Tibial nerve (tissue), 4 donors: Measurements from ENCODE around the gene PRICKLE2. TPM values are rescaled to one million over a fixed set of nuclear protein-coding genes. Genes with fewer than 3 reads are reported as not detected.

Source experiments
- DNase-seq, 2 donors: peaks; one replicate each; pipeline ENCODE4 v3.0.0-alpha.2; 2019; ENCODE audit warnings: low spot score in 2 of 2
- H3K27ac ChIP-seq, 4 donors: fragments of 200-600 bp; sonication (generic) in 3 of 4; one replicate each; pipeline ENCODE4 v1.5.1; 2017 to 2019; ENCODE audit warnings: mild to moderate bottlenecking in 1 of 4
- H3K27me3 ChIP-seq, 2 donors: fragments of 200-600 bp; sonication (generic) in 1 of 2; one replicate each; pipeline versions ENCODE4 v1.5.1 to v1.6.0; 2017 to 2019
- H3K36me3 ChIP-seq, 3 donors: fragments of 200-600 bp; sonication (generic); one replicate each; pipeline ENCODE4 v1.5.1; 2018 to 2019
- H3K4me1 ChIP-seq, 4 donors: fragments of 200-600 bp; sonication (generic) in 3 of 4; one replicate each; pipeline ENCODE4 v1.5.1; 2017 to 2019
- H3K4me3 ChIP-seq, 4 donors: fragments of 200-600 bp; sonication (generic) in 3 of 4; one replicate each; pipeline ENCODE4 v1.5.1; 2017 to 2019; ENCODE audit warnings: mild to moderate bottlenecking in 1 of 4, moderate library complexity in 1 of 4
- H3K9me3 ChIP-seq, 4 donors: fragments of 200-600 bp; sonication (generic) in 3 of 4; one replicate each; pipeline ENCODE4 v1.5.1; 2017 to 2019
- EP300 ChIP-seq, 2 donors: sonication (generic); formaldehyde crosslinking; IDR thresholded peaks; one replicate each; pipeline ENCODE4 v1.6.1; 2017; ENCODE audit warnings: antibody characterized with exemption in 2 of 2, mild to moderate bottlenecking in 1 of 2
- POLR2A ChIP-seq, 2 donors: fragments of 450-650 bp; IDR thresholded peaks; one replicate each; pipeline ENCODE4 v1.6.1; 2017; ENCODE audit warnings: antibody characterized with exemption in 2 of 2, mild to moderate bottlenecking in 2 of 2, moderate library complexity in 2 of 2
- WGBS, 2 donors: methylation state at CpG; one replicate each; pipeline ENCODE4 v1.1.5; 2018; 5-methylcytosine and 5-hydroxymethylcytosine counted together
- total RNA-seq, 4 donors: library from RNA; depleted of rRNA; stranded (reverse); fragments of >200 nt; gene quantifications; one replicate each; pipeline ENCODE4 v1.1.0, GENCODE V29; 2016
- TF ChIP-seq, protein P1 (sequence below), 5 experiments: fragments of 200-600 bp in 3 of 5; fragments of 450-650 bp in 2 of 5; sonication (generic) in 3 of 5; IDR thresholded peaks; one replicate each; pipeline ENCODE4 v1.5.1; 2016 to 2019; ENCODE audit warnings: antibody characterized with exemption in 5 of 5, mild to moderate bottlenecking in 3 of 5, moderate library complexity in 2 of 5

PRICKLE2 gene
- total RNA-seq, 4 donors from 2014 or later = 24.5 to 39.1 (median 35.2) TPM

DNA sequence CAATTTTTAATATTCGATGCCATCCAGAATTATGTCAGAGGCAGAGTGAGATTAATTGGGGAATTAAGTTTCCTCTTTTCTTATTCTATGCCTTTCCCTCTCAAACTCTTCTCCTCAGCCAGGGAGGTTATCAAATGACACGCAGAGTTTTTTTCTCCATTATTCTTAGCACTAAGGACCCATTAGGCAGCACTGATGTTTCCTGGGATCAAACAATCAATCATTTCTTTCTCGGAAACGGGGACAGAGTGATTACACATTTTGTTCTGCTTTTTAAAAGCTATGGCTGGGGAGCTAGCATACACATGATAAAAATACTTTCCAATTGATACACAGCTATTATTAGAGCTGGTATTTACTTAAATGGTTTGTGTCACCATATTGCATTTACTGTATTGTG, 166.7 kb downstream of the PRICKLE2 start:
- H3K4me3 ChIP-seq = no peak overlapping the region
- H3K4me1 ChIP-seq = peaks cover 0 to 11% (median 5%) of the 10 kb centered on the region in 4 donors
- no peaks in the 10 kb centered on the region for H3K36me3 ChIP-seq
- H3K9me3 ChIP-seq = no peaks in the 10 kb centered on the region
- H3K27ac ChIP-seq = no peak overlapping the region
- no peak for TF ChIP-seq EP300 (IDR thresholded peaks at IDR 0.05)
- DNase-seq = no peak
- H3K27me3 ChIP-seq = no peaks in the 10 kb centered on the region
- WGBS, 2 donors = 26 to 40% methylated on average over 4 of the region's 4 CpGs

DNA sequence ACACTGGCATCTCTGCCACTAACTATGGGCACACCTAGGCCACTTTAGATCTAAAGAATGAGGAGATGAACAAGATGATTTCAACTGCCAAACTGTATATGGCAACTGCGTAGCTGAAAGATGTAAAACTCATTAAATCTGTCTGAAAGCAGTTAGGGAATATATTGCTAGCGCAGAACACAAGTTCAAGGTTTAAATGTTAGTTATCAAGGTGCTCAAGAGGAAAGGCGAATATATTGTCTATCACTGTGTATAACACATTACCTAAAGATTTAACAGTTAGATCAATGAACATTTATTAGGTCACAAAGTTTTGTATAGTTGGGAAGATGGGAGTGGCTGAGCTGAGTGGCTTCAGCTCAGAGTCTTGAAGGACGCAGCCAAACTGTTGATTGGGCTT, 168.0 kb downstream of the PRICKLE2 start:
- Histone ChIP-seq H3K9me3 (no peaks in the 10 kb centered on the region), H3K4me3 (no peak overlapping the region), H3K36me3 (no peaks in the 10 kb centered on the region), H3K27me3 (no peaks in the 10 kb centered on the region), H3K27ac (no peak overlapping the region), H3K4me1 (peaks cover 0 to 14% (median 5%) of the 10 kb centered on the region in 4 donors)
- no peak for DNase-seq
- WGBS, 2 donors = 94% methylated on average over 4 of the region's 4 CpGs
- TF ChIP-seq, protein P1, sequence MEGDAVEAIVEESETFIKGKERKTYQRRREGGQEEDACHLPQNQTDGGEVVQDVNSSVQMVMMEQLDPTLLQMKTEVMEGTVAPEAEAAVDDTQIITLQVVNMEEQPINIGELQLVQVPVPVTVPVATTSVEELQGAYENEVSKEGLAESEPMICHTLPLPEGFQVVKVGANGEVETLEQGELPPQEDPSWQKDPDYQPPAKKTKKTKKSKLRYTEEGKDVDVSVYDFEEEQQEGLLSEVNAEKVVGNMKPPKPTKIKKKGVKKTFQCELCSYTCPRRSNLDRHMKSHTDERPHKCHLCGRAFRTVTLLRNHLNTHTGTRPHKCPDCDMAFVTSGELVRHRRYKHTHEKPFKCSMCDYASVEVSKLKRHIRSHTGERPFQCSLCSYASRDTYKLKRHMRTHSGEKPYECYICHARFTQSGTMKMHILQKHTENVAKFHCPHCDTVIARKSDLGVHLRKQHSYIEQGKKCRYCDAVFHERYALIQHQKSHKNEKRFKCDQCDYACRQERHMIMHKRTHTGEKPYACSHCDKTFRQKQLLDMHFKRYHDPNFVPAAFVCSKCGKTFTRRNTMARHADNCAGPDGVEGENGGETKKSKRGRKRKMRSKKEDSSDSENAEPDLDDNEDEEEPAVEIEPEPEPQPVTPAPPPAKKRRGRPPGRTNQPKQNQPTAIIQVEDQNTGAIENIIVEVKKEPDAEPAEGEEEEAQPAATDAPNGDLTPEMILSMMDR (IDR thresholded peaks at IDR 0.05) = no peak
- TF ChIP-seq EP300 (IDR thresholded peaks at IDR 0.05) = no peak

DNA sequence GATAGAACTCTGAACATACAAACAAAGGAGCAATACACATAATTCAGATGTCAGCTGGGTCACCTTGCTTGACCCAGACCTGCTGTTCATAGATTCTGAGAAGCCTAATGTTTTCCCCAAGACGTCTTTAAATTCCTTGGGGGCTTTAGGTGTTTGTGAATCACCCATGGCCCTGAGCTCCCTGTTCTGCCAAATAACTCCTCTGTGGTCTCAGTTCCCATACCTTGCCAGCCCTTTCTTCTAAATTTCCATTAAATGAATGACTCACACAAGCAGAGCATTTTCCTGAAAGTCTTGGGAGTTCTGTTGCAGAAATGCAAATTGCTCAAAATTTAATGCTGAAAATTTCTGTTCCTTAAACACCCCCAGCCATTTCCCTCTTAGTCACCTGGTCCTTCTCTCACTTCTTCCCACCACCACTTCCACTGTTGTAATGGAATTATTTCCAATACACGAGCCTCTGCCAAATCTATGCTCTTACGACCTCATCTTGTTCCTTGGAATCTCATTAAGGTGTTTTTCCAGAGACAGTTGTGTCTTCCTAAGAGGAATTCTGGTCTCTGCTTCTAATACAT, 168.6 kb downstream of the PRICKLE2 start:
- TF ChIP-seq, protein P1 (IDR thresholded peaks at IDR 0.05) = no peak
- no peak for TF ChIP-seq POLR2A (IDR thresholded peaks at IDR 0.05)
- Histone ChIP-seq H3K4me3 (no peak overlapping the region), H3K27ac (no peak overlapping the region), H3K36me3 (no peaks in the 10 kb centered on the region), H3K9me3 (no peaks in the 10 kb centered on the region), H3K27me3 (no peaks in the 10 kb centered on the region), H3K4me1 (peaks cover 0 to 14% (median 5%) of the 10 kb centered on the region in 4 donors)
- 62 to 65% methylated on average over 3 of the region's 3 CpGs for WGBS, 2 donors
- no peak for DNase-seq

DNA sequence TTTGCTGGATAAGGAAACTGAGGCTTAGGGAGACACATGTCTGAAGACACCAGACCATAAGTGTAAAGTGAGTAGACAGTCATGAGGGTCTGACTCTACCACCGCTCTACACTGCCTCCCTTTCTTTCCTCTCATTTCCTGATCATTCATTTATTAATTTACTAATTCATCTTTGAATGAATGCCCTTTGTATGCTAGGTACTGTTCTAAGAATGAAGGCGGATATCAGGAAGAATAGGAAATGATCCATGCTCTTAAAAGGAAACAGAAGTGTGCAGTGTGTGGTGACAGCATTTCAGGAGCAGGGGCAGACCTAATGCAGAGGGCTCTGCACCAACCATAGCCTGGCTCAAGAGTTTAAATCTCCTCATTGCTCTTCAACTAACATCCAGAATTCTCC, 170.2 kb downstream of the PRICKLE2 start:
- Histone ChIP-seq H3K27ac (no peak overlapping the region), H3K27me3 (no peaks in the 10 kb centered on the region), H3K4me1 (peaks cover 0 to 14% (median 5%) of the 10 kb centered on the region in 4 donors), H3K9me3 (no peaks in the 10 kb centered on the region), H3K36me3 (no peaks in the 10 kb centered on the region), H3K4me3 (no peak overlapping the region)
- TF ChIP-seq POLR2A (IDR thresholded peaks at IDR 0.05) (no peak), EP300 (IDR thresholded peaks at IDR 0.05) (no peak)
- TF ChIP-seq, protein P1 (IDR thresholded peaks at IDR 0.05) = no peak
- no peak for DNase-seq
- 74 to 75% methylated on average over 2 of the region's 2 CpGs for WGBS, 2 donors

DNA sequence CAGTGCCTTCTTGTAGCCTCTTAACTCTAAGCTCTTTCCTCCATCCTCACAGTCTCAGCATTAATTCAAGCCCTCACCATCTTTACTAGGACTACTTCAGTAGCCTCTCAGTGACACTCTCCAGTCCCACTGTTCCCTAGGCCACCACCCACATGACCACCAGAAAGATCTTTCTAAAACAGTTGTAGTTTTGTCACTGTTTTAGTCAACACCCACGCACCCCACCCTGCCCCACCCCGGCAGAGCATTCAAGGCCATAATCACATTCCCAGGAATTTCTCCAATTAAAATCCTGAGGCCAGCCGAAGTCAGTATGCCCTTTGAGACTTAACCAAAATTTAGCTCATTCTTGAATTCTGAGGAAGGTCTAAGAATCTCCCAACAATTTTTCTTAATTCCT, 170.8 kb downstream of the PRICKLE2 start:
- Histone ChIP-seq H3K36me3 (no peaks in the 10 kb centered on the region), H3K4me3 (no peak overlapping the region), H3K4me1 (peaks cover 0 to 14% (median 4%) of the 10 kb centered on the region in 4 donors), H3K27me3 (no peaks in the 10 kb centered on the region), H3K9me3 (no peaks in the 10 kb centered on the region), H3K27ac (no peak overlapping the region)
- TF ChIP-seq EP300 (IDR thresholded peaks at IDR 0.05) (no peak), POLR2A (IDR thresholded peaks at IDR 0.05) (no peak)
- TF ChIP-seq, protein P1 (IDR thresholded peaks at IDR 0.05) = no peak
- 28 to 31% methylated on average over 3 of the region's 3 CpGs for WGBS, 2 donors
- DNase-seq = no peak

- H3K4me1 ChIP-seq = peaks cover 0 to 17% (median 4%) of the 10 kb centered on the region in 4 donors
- no peak overlapping the region for H3K4me3 ChIP-seq
- TF ChIP-seq, protein P1 (IDR thresholded peaks at IDR 0.05) = no peak
- TF ChIP-seq EP300 (IDR thresholded peaks at IDR 0.05) (no peak), POLR2A (IDR thresholded peaks at IDR 0.05) (no peak)
- H3K36me3 ChIP-seq = no peaks in the 10 kb centered on the region
- DNase-seq = no peak
- WGBS, 2 donors = 71 to 74% methylated on average over 3 of the region's 3 CpGs
- H3K27ac ChIP-seq = no peak overlapping the region
- H3K27me3 ChIP-seq = no peaks in the 10 kb centered on the region
- H3K9me3 ChIP-seq = no peaks in the 10 kb centered on the region
Measured at GRCh38 chr3:64053581-64053980, 171.7 kb downstream of the PRICKLE2 start.
